SK-N-SH treated with all-trans-retinoic acid at 6 μM for 48 hours (cell line): ENCODE data around the gene MAP2.

Experiments
- ATAC-seq: fragments of 200-7000 bp; cut with Tn5 transposase; 3 replicates; pipeline ENCODE4 v1.9.1; 2020; ENCODE audit warnings: mild to moderate bottlenecking, moderate library complexity
- ARNTL ChIP-seq: fragments of 450-650 bp; formaldehyde crosslinking; IDR thresholded peaks from 2 replicates; pipeline ENCODE4 v1.5.0; 2020; ENCODE audit warnings: low read depth, mild to moderate bottlenecking, moderate library complexity, borderline replicate concordance
- BACH2 ChIP-seq: fragments of 250-450 bp; sonication (Bioruptor Pico); IDR thresholded peaks from 2 replicates; pipeline ENCODE4 v1.9.0; 2021; ENCODE audit warnings: mild to moderate bottlenecking, borderline replicate concordance
- CREB5 ChIP-seq: fragments of 250-450 bp; sonication (Bioruptor Pico); IDR thresholded peaks from 2 replicates; pipeline ENCODE4 v1.5.1; 2020; ENCODE audit warnings: low read depth, mild to moderate bottlenecking, moderate library complexity
- CSRNP3 ChIP-seq: fragments of 250-450 bp; sonication (Bioruptor Pico); IDR thresholded peaks from 2 replicates; pipeline ENCODE4 v1.5.1; 2021; ENCODE audit warnings: mild to moderate bottlenecking, moderate library complexity
- ESRRG ChIP-seq: fragments of 250-450 bp; sonication (Bioruptor Pico); IDR thresholded peaks from 2 replicates; pipeline ENCODE4 v1.6.1; 2021; ENCODE audit warnings: mild to moderate bottlenecking
- GLIS3 ChIP-seq: fragments of 250-450 bp; sonication (Bioruptor Pico); IDR thresholded peaks from 2 replicates; pipeline ENCODE4 v1.5.0; 2020; ENCODE audit warnings: mild to moderate bottlenecking, moderate library complexity
- ISL1 ChIP-seq: fragments of 250-450 bp; sonication (Bioruptor Pico); IDR thresholded peaks from 2 replicates; pipeline ENCODE4 v2.1.2; 2022; ENCODE audit warnings: mild to moderate bottlenecking, moderate library complexity
- OSR1 ChIP-seq: fragments of 250-450 bp; sonication (Bioruptor Pico); IDR thresholded peaks from 2 replicates; pipeline ENCODE4 v1.8.0; 2022; ENCODE audit warnings: moderate library complexity, mild to moderate bottlenecking, inconsistent platforms
- POU6F1 ChIP-seq: fragments of 250-450 bp; sonication (Bioruptor Pico); IDR thresholded peaks from 2 replicates; pipeline ENCODE4 v1.8.0; 2021; ENCODE audit warnings: low read depth, mild to moderate bottlenecking, moderate library complexity, borderline replicate concordance
- PPARA ChIP-seq: fragments of 250-450 bp; sonication (Bioruptor Pico); IDR thresholded peaks from 2 replicates; pipeline ENCODE4 v1.5.0; 2020; ENCODE audit warnings: mild to moderate bottlenecking, borderline replicate concordance
- RARB ChIP-seq: fragments of 250-450 bp; sonication (Bioruptor Pico); IDR thresholded peaks from 2 replicates; pipeline ENCODE4 v1.8.0; 2021; ENCODE audit warnings: mild to moderate bottlenecking, moderate library complexity
- SNAI2 ChIP-seq: fragments of 250-450 bp; sonication (Bioruptor Pico); IDR thresholded peaks from 2 replicates; pipeline ENCODE4 v1.5.0; 2020; ENCODE audit warnings: mild to moderate bottlenecking, moderate library complexity
- TCF4 ChIP-seq: fragments of 250-450 bp; sonication (Bioruptor Pico); IDR thresholded peaks from 2 replicates; pipeline ENCODE4 v1.8.0; 2021; ENCODE audit warnings: mild to moderate bottlenecking, moderate library complexity, borderline replicate concordance
- TSHZ2 ChIP-seq: fragments of 250-450 bp; sonication (Bioruptor Pico); IDR thresholded peaks from 2 replicates; pipeline ENCODE4 v1.5.0; 2020; ENCODE audit warnings: mild to moderate bottlenecking, moderate library complexity
- ZC3H10 ChIP-seq: fragments of 250-450 bp; sonication (Bioruptor Pico); IDR thresholded peaks from 2 replicates; pipeline ENCODE4 v1.5.1; 2021; ENCODE audit warnings: mild to moderate bottlenecking, moderate library complexity
- ZFP3 ChIP-seq: fragments of 250-450 bp; sonication (Bioruptor Pico); IDR thresholded peaks from 2 replicates; pipeline ENCODE4 v1.5.0; 2020; ENCODE audit warnings: mild to moderate bottlenecking, moderate library complexity
- ZFP30 ChIP-seq: fragments of 450-650 bp; formaldehyde crosslinking; IDR thresholded peaks from 2 replicates; pipeline ENCODE4 v1.5.0; 2022; ENCODE audit warnings: mild to moderate bottlenecking, moderate library complexity
- ZNF565 ChIP-seq: fragments of 450-650 bp; formaldehyde crosslinking; conservative IDR thresholded peaks from 2 replicates; pipeline ENCODE4 v1.5.0; 2020; ENCODE audit warnings: low read depth, mild to moderate bottlenecking, moderate library complexity
- ZNF8 ChIP-seq: fragments of 450-650 bp; formaldehyde crosslinking; IDR thresholded peaks from 2 replicates; pipeline ENCODE4 v1.5.0; 2020; ENCODE audit warnings: mild to moderate bottlenecking, moderate library complexity

MAP2 gene

GRCh38 chr2:209685340-209685739 lies 261.5 kb downstream of the MAP2 start:
- TF ChIP-seq ZFP3 (CRISPR knock-in tag) (no peak), BACH2 (CRISPR knock-in tag) (no peak), GLIS3 (CRISPR knock-in tag) (no peak), PPARA (no peak), TCF4 (CRISPR knock-in tag) (no peak), CSRNP3 (CRISPR knock-in tag) (no peak), OSR1 (CRISPR knock-in tag) (no peak)
- ATAC-seq, result no peak

GRCh38 chr2:209685963-209686362 lies 262.1 kb downstream of the MAP2 start:
- no peak for ATAC-seq
- TF ChIP-seq ZC3H10 (CRISPR knock-in tag), result no peak
- no peak for TF ChIP-seq TCF4 (CRISPR knock-in tag)
- no peak for TF ChIP-seq ZNF8 (CRISPR knock-in tag)

- no peak for TF ChIP-seq ARNTL (CRISPR knock-in tag)
- TF ChIP-seq RARB (CRISPR knock-in tag), result no peak
- TF ChIP-seq, all 23 proteins: peak for 0
- ATAC-seq, result no peak
Measured at GRCh38 chr2:209686448-209686847, 262.6 kb downstream of the MAP2 start.

GRCh38 chr2:209687323-209687969 lies 263.6 kb downstream of the MAP2 start:
- no peak for TF ChIP-seq SNAI2 (CRISPR knock-in tag)
- ATAC-seq, result no peak

GRCh38 chr2:209688385-209688784 lies 264.5 kb downstream of the MAP2 start:
- TF ChIP-seq ISL1 (CRISPR knock-in tag) (no peak), OSR1 (CRISPR knock-in tag) (no peak), GLIS3 (CRISPR knock-in tag) (no peak), ZNF8 (CRISPR knock-in tag) (no peak), BACH2 (CRISPR knock-in tag) (no peak), ESRRG (no peak), TCF4 (CRISPR knock-in tag) (no peak), POU6F1 (CRISPR knock-in tag) (no peak), ZFP30 (CRISPR knock-in tag) (no peak), ZC3H10 (CRISPR knock-in tag) (no peak), SNAI2 (CRISPR knock-in tag) (no peak), ZNF565 (CRISPR knock-in tag) (no peak), CSRNP3 (CRISPR knock-in tag) (no peak), CREB5 (no peak), ARNTL (CRISPR knock-in tag) (no peak), TSHZ2 (CRISPR knock-in tag) (no peak)
- TF ChIP-seq, all 23 proteins: peak for 0

More at GRCh38 chr2:209688385-209688784, 264.5 kb downstream of the MAP2 start:
- no peak for ATAC-seq
